GM19035 (cell line): ENCODE measurements around the gene BEX2.

ENCODE experiments used
- ATAC-seq: cut with Tn5 transposase; IDR thresholded peaks from one replicate; pipeline ENCODE4 v1.9.1; 2021; ENCODE audit not compliant: unreplicated experiment

BEX2 gene

GRCh38 chrX:103274284-103274683, 36.5 kb downstream of the BEX2 start:
- no peak for ATAC-seq
